ENCODE measurements around the gene TEX29.

The TEX29 gene

DNA sequence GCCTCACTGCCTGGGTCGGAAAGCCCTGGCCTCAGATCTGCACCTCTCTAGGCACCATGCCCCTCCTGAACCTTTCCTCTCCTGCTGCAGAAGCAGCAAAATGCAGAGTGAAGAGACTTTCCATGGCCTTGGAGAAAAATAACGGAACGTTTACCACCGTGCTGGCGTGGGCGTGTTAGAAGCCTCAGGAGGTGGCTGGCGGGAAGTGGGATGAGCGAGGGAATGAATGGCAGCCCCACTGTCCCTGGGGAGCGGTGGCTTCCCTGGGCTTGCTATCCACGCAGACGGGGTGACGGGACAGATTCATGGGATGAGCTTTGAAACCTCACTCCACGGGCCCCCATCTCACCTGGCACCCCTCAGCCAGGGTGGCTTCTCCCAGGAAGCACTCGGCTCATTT is 4.3 kb downstream of the TEX29 start:
- no peak for TF ChIP-seq CTCF (conservative IDR thresholded peaks at IDR 0.05; ENCODE audit: low read depth)
- no peak overlapping the region for H3K27ac ChIP-seq
- ChIA-PET CTCF (no interaction called here), POLR2A (ENCODE audit: low non-redundant PET) (no interaction called here)
- DNase-seq (ENCODE audit: low spot score) = no peak

DNA sequence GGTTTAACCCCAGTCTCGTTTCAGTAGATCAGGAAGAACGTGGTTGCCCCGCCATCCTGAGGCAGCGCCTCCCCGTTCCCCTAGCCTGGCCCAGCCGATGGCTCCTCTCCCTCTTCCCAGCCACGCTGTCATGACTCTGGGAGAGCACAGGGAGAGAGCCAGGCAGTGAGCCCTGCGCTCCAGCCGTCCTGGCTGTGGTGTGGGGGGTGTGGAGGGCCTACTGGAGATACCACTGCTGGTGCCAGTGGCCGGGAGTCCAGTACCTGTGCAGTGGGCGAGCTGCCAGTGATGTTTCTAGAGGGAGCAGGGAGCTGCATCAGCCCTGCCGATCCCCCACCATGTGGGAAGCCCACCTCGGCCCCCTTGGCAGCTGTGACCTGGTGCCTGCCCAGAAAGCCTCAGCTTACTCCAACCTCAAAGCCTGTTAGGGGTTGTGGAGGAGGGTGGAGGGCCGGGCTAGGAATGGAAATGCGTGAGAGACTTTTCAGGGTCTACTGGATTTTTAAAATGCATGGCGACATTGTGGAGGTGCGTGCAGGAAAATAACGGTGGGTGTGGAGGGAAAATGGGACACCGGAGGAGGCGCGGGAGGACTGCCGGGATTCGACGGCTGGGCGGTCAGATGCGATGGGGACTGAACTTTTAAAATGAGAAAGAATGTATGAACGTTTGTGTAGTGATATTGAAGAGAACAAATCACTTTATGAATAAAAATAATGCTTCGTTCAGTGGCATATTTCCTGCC is 4.9 kb downstream of the TEX29 start:
- CTCF ChIA-PET = no interaction called here
- no peak for DNase-seq (ENCODE audit: low spot score)
- no peak for TF ChIP-seq CTCF (conservative IDR thresholded peaks at IDR 0.05; ENCODE audit: low read depth)
- H3K27ac ChIP-seq = no peak overlapping the region
- POLR2A ChIA-PET (ENCODE audit: low non-redundant PET) = no interaction called here

GRCh38 chr13:111325941-111326620 is 5.6 kb downstream of the TEX29 start:
- no peak for TF ChIP-seq CTCF (conservative IDR thresholded peaks at IDR 0.05; ENCODE audit: low read depth)
- no peak for DNase-seq (ENCODE audit: low spot score)
- ChIA-PET CTCF (no interaction called here), POLR2A (ENCODE audit: low non-redundant PET) (no interaction called here)
- H3K27ac ChIP-seq = no peak overlapping the region

GRCh38 chr13:111326621-111326965 is 6.2 kb downstream of the TEX29 start:
- CTCF ChIA-PET = no interaction called here
- DNase-seq (ENCODE audit: low spot score) = no peak
- POLR2A ChIA-PET (ENCODE audit: low non-redundant PET) = no interaction called here
- no peak overlapping the region for H3K27ac ChIP-seq
- no peak for TF ChIP-seq CTCF (conservative IDR thresholded peaks at IDR 0.05; ENCODE audit: low read depth)

DNA sequence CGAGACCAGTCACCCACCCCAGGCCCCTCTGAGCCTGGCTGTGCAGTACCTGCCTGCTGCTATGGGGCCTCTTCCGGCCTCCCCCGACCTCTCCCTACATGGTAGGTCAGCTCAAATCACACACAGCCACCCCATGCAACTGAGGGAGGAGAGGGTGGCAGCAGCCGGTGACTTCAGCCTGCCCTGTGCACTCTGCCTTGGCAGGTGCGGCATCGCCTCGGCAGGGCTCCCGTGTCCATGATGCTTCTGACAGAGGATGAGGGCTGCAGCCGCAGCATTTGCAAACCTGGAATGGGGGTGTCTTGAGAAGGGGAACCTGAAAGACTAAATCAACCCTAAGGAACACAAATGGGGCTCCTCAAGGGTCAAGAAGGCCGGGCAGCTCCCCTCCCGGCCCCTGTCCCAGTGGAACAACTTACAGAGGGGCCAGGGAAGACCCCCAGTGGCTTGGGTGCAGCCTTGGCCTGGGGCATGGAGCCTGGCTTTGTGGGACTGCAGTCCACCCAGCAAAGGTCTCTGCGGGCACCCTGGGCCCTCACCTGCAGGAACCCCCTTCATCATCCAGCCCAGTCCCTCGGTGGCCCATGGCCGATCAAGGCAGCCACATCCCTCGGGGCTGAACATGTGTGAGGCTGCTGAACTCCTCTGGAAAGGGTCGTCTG is 6.7 kb downstream of the TEX29 start:
- ChIA-PET POLR2A (ENCODE audit: low non-redundant PET) (no interaction called here), CTCF (no interaction called here)
- no peak overlapping the region for H3K27ac ChIP-seq
- DNase-seq (ENCODE audit: low spot score) = no peak
- TF ChIP-seq CTCF (conservative IDR thresholded peaks at IDR 0.05; ENCODE audit: low read depth) = no peak

GRCh38 chr13:111327730-111328573 is 7.5 kb downstream of the TEX29 start:
- POLR2A ChIA-PET (ENCODE audit: low non-redundant PET) = no interaction called here
- no peak for DNase-seq (ENCODE audit: low spot score)
- no peak overlapping the region for H3K27ac ChIP-seq
- no peak for TF ChIP-seq CTCF (conservative IDR thresholded peaks at IDR 0.05; ENCODE audit: low read depth)
- CTCF ChIA-PET = interaction anchor here (0.6 kb wide), 1 partner anchor 42 kb away, joined by 3 read pairs; no protein-coding TSS in a partner anchor

Data from RWPE1 (cell line).